Fibroblast of skin of scalp (primary cell): Measurements from ENCODE around the gene BACE2.
"Not testable (repeated sequence)": the region's sequence is repeated elsewhere in the genome, so short reads cannot be mapped to it uniquely, and the experiment has no call there.

ENCODE experiments used
- DNase-seq: peaks from one replicate; pipeline ENCODE4 v3.0.0-alpha.2; 2013

Gene BACE2

DNA sequence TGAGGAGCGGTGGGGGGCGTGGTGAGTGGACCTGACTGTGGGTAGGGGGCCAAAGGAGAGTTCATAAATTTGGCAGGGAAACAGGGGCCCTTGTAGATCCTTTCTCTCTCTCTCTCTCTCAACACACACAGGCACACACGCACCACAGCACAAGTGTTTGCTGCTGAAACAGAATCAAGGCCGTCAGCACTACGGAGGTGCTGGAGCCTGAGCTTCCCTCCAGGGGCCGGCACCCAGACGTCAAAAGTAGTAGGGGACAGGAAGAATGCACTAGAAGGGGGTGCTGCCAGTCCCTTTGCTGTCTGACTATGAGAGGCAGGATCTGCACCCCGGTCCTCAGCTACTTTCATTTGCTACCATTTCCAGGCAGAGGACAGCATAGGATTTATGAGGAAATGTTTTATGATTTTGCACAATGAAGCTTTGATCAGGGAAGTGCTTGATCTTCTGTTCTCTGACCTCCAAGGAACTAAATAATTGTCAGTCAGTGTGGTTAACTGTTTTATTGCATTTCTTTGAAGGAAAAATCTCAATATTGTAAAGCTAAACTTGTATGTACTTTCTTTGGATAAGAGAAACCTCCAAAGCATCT lies 74.4 kb downstream of the BACE2 start:
- DNase-seq, result no peak

- no peak for DNase-seq
Observed at GRCh38 chr21:41243107-41243506, 75.1 kb downstream of the BACE2 start.

DNA sequence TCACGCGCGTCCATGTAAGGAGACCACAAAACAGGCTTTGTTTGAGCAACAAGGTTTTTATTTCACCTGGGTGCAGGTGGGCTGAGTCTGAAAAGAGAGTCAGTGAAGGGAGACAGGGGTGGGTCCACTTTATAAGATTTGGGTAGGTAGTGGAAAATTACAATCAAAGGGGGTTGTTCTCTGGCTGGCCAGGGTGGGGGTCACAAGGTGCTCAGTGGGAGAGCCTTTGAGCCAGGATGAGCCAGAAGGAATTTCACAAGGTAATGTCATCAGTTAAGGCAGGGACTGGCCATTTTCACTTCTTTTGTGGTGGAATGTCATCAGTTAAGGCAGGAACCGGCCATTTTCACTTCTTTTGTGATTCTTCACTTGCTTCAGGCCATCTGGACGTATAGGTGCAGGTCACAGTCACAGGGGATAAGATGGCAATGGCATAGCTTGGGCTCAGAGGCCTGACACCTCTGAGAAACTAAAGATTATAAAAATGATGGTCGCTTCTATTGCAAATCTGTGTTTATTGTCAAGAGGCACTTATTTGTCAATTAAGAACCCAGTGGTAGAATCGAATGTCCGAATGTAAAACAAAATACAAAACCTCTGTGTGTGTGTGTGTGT lies 76.4 kb downstream of the BACE2 start:
- DNase-seq, result not testable (repeated sequence)

DNA sequence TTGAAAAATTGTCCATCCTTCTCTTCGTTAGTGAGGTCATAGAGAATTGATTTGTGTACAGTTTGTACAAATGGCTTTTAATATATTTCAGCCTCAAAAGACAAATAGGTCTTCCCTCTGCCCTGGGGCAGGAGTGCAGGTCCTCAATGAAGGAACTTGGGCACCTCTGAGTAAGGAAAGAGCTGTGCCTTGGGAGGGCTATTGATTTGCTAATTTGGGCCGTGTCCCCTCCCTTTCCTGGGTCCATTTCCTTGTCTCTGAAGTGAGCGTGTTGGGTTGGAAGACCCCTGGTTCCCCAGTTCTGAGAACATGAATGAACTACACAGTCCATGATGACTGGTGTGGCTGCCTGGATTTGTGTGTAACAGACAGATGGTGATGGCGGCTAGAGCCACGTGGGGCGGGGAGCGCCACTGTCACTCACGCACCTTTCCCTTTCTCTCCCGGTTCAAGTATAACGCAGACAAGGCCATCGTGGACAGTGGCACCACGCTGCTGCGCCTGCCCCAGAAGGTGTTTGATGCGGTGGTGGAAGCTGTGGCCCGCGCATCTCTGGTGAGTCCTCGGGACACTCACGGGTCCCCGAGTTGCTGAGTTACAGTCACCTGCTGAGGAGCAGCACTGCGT lies 77.7 kb downstream of the BACE2 start:
- DNase-seq, result no peak

DNA sequence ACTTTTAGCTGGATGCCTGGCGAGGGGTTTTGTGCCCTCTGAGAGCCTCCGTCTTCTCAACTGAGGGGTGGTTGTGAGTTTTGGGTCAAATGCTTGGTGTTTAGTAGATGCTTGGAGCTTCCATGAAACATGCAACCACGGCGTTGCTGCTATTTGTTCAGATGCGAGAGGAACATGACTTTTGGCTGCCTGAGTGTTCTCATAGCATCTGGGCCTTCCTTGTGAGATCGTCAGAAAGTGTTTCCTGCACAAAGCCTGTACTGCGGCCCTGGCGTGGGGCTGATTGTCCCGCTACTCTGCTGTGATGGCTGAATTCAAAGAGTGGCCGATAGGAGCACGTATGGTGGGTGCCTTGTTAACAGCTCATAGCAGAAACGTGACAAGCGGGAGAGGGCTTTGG lies 78.8 kb downstream of the BACE2 start:
- no peak for DNase-seq

DNA sequence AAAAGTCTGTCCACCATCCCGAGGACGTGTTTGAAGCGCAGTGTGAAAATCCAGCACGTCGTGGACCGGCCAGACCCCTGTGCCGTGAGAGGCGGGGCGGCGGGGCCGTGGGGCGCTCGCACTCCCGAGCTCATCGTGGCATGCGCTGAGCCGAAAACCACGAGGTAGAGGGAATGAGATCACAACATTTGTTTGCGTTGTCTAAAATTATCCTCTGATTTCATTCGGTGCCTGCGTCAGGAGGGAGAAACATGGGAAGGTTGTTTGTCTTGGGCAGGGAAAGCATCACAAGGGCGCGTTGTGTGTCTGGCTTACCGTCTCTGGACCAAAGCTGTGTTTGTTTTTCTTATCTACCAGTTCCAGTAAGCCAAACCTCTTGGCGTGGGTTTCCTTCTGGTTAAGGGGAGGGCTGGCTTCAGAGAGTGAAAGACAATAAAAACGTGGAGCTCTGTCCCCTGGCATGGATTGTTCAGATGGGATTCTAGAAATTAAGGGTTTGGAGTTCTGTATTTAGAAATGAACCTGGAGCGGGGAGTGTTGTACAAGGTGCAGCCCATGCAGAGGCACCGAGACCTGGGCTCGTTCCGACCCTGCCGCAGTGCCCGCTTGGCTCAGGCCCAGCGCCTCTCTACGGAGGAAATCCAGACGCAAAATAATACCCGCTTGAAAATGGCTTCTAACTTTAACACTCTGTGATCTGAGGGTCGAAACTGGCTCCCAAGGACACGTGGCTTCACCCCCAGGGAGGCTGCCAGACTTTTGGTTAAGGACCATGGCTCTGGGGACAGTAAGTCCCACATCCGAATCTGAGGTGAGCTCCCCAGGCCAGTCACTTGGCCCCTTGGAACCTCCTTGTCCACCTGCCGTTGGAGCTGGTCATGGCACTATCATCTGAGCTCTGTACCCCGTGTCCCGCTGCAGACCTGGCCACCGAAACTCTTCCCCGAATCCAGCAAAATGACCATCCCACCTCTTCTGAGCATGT lies 79.9 kb downstream of the BACE2 start:
- no peak for DNase-seq

GRCh38 chr21:41249476-41249875 lies 81.5 kb downstream of the BACE2 start:
- no peak for DNase-seq

GRCh38 chr21:41250519-41250918 lies 82.6 kb downstream of the BACE2 start:
- no peak for DNase-seq

DNA sequence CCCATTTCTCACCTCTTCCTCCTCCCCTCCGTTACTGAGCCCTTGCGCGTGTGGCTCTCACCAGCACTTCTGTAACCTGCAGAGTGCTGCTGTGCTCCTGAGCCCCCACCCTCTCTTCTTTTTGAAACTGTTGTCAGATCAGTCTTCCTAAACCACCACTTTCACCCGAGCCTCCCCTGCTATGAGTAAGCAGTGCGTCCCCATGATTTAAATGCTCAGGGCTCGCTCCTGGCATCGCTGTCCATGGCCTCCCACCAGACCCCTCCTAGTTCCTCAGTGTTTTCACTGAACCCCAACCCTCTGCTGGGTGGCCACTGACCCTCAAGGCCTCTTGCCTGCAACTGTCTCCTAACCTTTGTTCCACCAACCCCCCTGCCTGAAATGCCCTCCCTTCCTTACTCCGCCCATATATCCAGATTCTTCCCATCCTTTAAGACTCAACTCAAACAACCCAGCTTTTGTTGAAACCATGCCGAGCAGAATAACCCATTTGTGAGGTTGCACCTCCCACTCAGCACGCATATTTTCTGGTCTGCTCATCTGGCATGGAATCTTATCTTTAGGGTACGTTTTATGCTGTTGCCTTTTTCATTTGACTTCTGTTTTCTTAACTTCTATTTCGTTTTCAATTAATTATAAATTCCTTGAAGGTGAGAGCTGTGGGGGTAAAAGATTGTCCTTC lies 84.1 kb downstream of the BACE2 start:
- peak; percentile 31 for DNase-seq

DNA sequence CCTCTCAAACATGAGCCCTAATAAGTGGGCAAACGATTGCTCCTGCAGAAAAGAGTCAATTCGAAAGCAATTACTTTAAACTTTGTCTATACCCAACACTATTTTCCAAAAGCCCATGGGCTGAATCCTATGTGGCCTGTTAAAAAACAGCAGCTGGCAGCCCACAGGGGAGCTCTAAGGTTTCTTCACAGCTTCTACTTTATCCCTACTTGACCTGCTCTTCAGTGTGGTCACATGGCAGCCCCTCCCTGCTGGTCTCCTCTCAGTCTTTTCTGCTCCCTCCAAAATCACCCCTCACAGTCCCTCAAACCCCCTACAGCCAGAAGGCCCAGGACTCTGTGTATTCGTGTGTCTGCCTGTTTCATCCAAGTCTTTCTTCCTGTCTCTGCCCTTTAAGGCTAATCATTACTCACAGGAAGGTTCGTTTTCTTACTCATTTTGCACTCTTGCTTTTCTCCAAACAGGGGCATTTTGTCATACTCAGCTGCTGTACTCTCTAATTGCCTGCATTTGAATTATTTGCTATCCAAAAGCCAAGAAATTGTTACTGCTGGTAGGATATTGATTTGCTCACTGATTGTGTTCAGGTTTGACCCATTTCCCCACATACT lies 86.2 kb downstream of the BACE2 start:
- DNase-seq, result no peak

DNA sequence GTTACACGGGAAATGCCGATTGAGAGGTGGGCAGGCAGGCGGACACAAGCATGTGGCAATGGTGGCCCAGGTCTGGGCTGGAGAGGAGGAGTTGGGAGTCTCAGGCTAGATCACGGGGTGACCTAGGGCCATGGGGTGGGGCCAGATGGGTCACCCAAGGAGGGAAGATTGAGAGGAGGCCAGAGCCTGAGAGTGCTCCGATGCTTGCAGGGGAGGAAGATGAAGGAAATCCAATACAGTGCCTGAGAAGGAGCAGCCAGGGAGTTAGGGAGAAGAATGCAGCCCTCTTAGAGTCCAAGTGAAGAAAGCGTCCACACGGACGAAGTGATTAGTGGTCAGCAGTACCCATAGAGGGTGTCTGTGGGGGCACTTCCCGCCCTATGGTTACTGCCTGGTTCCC lies 87.2 kb downstream of the BACE2 start:
- DNase-seq, result no peak

- not testable (repeated sequence) for DNase-seq
Observed at GRCh38 chr21:41256231-41256630, 88.3 kb downstream of the BACE2 start.

DNA sequence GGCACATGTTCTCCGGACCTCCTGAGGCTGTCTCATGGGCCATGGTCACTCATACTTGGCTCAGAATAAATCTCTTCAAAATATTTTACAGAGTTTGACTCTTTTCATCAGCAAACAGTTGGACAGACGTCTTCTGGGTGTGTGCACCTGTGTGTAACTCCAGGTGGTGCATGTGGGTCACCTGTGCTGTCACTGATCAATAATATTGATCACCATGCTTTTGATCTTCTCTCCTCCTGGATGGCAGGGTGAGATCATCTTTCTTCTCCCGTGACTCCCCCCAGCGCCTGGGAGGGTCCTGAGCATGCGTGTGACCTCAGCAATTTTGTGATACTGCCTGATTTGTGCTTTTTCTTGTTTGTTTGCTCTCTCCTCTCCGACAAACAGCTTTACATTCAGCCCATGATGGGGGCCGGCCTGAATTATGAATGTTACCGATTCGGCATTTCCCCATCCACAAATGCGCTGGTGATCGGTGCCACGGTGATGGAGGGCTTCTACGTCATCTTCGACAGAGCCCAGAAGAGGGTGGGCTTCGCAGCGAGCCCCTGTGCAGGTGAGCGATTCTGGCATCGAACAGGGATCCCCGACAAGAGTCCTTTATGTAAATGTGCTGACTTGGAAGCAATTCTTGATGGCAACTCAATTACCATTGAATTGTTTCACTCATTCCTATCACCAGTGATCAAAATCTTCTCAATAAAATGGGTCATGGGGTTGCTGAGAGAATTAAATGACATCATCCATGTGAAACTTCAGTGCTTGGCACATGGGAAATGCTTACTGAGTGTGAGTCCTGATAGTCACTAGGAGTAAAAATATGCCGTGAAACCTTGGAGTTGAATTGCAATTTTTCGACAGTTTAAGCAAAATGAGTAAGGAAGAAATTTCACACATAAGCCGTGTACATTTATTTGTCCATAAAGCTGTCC lies 89.1 kb downstream of the BACE2 start:
- no peak for DNase-seq

GRCh38 chr21:41258617-41259016 lies 90.7 kb downstream of the BACE2 start:
- no peak for DNase-seq

GRCh38 chr21:41260428-41260827 lies 92.5 kb downstream of the BACE2 start:
- DNase-seq, result no peak

DNA sequence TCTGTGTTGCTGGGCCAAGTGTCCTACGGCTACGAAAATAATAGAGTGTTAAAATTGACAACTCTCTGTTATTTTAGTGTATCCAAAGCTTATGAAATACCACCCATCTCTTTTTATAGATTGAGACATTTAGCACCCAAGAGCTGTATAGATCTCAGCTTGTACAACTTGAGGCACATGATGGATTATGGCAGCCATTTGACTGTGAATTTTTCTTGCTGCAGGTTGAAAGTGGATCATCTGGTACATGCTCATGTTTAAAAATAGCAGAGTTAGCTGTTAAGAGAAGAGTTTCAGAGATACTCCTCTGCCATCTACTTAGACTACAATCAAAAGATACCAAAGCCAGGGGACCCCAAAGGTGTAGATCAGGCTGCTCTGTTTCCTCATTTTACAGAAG lies 99.4 kb downstream of the BACE2 start:
- no peak for DNase-seq

DNA sequence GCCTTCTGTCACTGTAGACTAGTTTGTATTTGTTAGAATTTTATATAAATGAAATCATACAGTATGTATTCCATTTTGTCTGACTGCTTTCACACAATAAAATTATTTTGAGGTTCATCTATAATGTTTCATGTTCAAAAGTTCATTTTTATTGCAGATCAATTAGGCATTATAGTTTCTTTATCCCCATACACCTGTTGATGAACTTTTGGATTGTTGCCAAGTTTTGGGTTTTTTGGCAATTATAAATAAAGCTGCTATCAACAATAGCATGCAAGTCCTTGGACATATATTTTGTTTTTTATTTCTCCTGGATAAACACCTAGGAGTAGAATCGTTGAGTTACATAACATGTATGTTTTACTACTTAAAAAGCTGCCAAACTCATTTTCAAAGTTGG lies 101.6 kb downstream of the BACE2 start:
- no peak for DNase-seq

- no peak for DNase-seq
Observed at GRCh38 chr21:41277196-41277595, 109.2 kb downstream of the BACE2 start.

DNA sequence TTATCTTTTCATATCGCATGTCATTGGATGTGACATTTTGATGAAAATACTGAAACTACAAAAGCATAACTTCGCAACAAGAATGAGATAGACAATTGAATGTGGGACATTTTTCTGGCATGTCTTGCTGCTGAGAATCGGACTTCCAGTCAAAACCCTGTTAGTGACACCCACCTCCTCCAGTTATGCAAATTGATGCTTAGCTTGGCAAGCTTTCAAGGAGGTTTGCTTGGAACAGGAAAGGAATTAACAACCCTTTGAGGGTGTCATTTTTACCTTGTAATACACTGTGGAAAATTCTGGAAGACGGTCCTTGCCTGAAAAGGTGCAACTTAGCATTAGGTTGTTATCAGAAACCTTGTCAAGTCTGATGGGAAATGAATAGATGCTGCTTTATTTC lies 109.9 kb downstream of the BACE2 start:
- DNase-seq, result no peak

DNA sequence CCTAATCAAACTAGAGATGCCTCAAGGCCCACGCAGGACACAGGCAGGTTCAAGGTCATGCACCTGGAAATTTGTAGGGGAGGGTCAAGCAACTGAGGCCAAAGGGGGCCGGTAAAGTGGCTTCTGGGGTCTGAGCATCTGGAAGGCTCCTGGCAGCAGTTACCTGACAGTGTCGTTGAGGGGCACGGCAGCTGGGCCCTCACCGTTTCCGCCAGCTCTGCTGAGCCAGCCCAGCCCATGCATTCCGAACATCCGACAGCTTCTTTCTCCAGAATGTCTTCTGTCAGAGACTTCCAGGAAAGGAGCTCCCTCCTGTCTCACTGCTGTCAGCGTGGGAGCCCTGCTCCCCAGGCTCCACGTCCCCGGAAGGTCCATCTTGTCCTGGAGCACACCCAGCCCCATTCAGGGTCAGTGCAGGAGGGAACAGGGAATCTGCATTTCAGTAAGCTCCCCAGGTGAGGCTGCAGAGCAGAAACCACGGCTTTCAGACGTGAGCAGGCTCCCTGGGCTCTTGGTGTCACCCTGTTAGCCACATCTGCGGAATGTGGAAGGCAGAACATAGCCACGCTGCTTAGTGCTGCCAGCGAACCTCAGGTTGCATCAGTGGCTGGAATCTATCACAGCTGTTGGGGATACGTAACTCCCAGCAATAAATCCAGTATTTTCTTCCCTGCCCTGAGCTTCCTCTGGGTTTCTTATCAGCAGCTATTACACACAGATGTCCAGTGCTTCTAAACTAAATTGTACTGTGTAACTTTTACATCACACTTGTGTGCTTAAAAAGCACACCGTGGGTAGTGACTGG lies 112.4 kb downstream of the BACE2 start:
- peak; percentile 50 for DNase-seq
